ENCODE results near the gene KRT31. TPM values are rescaled to one million over a fixed set of nuclear protein-coding genes. Genes with fewer than 3 reads are reported as not detected.
A peak's percentile ranks its signal among the peaks of the same experiment; 100 is the strongest.

Gene KRT31
- total RNA-seq, 1 experiment from 2014 or later: not detected

- ATAC-seq (no peak), DNase-seq (ENCODE audit: low read depth, low spot score) (no peak)
- BruUV-seq (replicated peaks): no TSS peak
- TF ChIP-seq TCF7L2 (IDR thresholded peaks at IDR 0.05; ENCODE audit: low read depth, low read length): no peak
- no peak for TF ChIP-seq POLR2AphosphoS5 (IDR thresholded peaks at IDR 0.05; ENCODE audit: low read depth, low read length)
- TF ChIP-seq REST (IDR thresholded peaks at IDR 0.05; ENCODE audit: insufficient read depth in 1 of 2, low read depth in 2 of 2, low read length in 1 of 2): no peak
- Histone ChIP-seq H3K27me3 (ENCODE audit: control insufficient read depth, insufficient read depth, low read length) (no peaks in the 10 kb centered on the region), H3K4me3 (ENCODE audit: low read depth in 2 of 2, low read length in 2 of 2) (no peak overlapping the region), H3K9me3 (ENCODE audit: control insufficient read depth, insufficient read depth, low read depth, low read length) (no peaks in the 10 kb centered on the region), H3K36me3 (ENCODE audit: control insufficient read depth, insufficient read depth, low read length) (no peaks in the 10 kb centered on the region), H3K27ac (ENCODE audit: low read length) (peak overlapping the region; percentile 77; the same call in 1 of the 2 replicates), H3K4me1 (ENCODE audit: control insufficient read depth, insufficient read depth, low read length) (peaks cover 17% of the 10 kb centered on the region; the same call in 1 of the 2 replicates)
- CTCF ChIA-PET: no interaction called here
- intact Hi-C loops (cut with micrococcal nuclease; ENCODE audit: unreplicated experiment) (no loop called here), in situ Hi-C loops (cut with HindIII; ENCODE audit: low pct_unique_long_range_greater_than_20kb, low sequenced_read_pairs) (no loop called here)
- POLR2A ChIA-PET: no interaction called here
Observed at GRCh38 chr17:41416479-41416878, 19.1 kb upstream of the KRT31 start.

GRCh38 chr17:41415833-41416335 lies 18.5 kb upstream of the KRT31 start:
- intact Hi-C loops (cut with micrococcal nuclease; ENCODE audit: unreplicated experiment) (no loop called here), in situ Hi-C loops (cut with HindIII; ENCODE audit: low pct_unique_long_range_greater_than_20kb, low sequenced_read_pairs) (no loop called here)
- ChIA-PET POLR2A (no interaction called here), CTCF (no interaction called here)
- Histone ChIP-seq H3K27ac (ENCODE audit: low read length) (peak overlapping the region; percentile 77), H3K36me3 (ENCODE audit: control insufficient read depth, insufficient read depth, low read length) (no peaks in the 10 kb centered on the region), H3K9me3 (ENCODE audit: control insufficient read depth, insufficient read depth, low read depth, low read length) (no peaks in the 10 kb centered on the region), H3K4me1 (ENCODE audit: control insufficient read depth, insufficient read depth, low read length) (peaks cover 17% of the 10 kb centered on the region; the same call in 1 of the 2 replicates), H3K4me3 (ENCODE audit: low read depth in 2 of 2, low read length in 2 of 2) (no peak overlapping the region), H3K27me3 (ENCODE audit: control insufficient read depth, insufficient read depth, low read length) (no peaks in the 10 kb centered on the region)
- no peak for DNase-seq (ENCODE audit: low read depth, low spot score)
- no TSS peak for BruUV-seq (replicated peaks)
- no peak for TF ChIP-seq TCF7L2 (IDR thresholded peaks at IDR 0.05; ENCODE audit: low read depth, low read length)
- TF ChIP-seq CTCF (IDR thresholded peaks at IDR 0.05): no peak
- TF ChIP-seq SIN3A (IDR thresholded peaks at IDR 0.05; ENCODE audit: borderline replicate concordance, insufficient read depth, low read depth, low read length): no peak
- no peak for TF ChIP-seq POLR2AphosphoS5 (IDR thresholded peaks at IDR 0.05; ENCODE audit: low read depth, low read length)
- no peak for TF ChIP-seq REST (IDR thresholded peaks at IDR 0.05; ENCODE audit: insufficient read depth in 1 of 2, low read depth in 2 of 2, low read length in 1 of 2)
- peak; percentile 69 for ATAC-seq

Measured in Panc1 (cell line).